ENCODE results near the gene SMYD3. TPM values are rescaled to one million over a fixed set of nuclear protein-coding genes. Genes with fewer than 3 reads are reported as not detected.
A peak's percentile ranks its signal among the peaks of the same experiment; 100 is the strongest.

SMYD3 gene
- total and polyA plus RNA-seq, 2 of the 4 experiments (the other 2 are of a cell fraction) = 26.5 to 37.6 TPM

GRCh38 chr1:246067432-246068216, 439.5 kb downstream of the SMYD3 start:
- Histone ChIP-seq H3K9me1 (ENCODE audit: insufficient read depth, low read length) (peaks cover 4% of the 10 kb centered on the region), H2BK5ac (ENCODE audit: low read depth, low read length, poor library complexity, severe bottlenecking) (no peak overlapping the region), H2BK20ac (ENCODE audit: low read depth, low read length) (no peak overlapping the region), H3K79me1 (ENCODE audit: low read depth in 1 of 2, low read length in 2 of 2) (peaks cover 0 to 7% of the 10 kb centered on the region in 2 experiments; a peak in 1 of 4 replicates), H3K36me3 (ENCODE audit: control insufficient read depth, insufficient read depth, low read length) (no peaks in the 10 kb centered on the region), H4K5ac (ENCODE audit: low read depth, low read length) (no peak overlapping the region), H4K91ac (ENCODE audit: insufficient read depth, low read depth, low read length) (no peak overlapping the region), H2AK9ac (replicated peaks; ENCODE audit: low read depth, low read length, poor library complexity) (no peak overlapping the region), H3K4ac (ENCODE audit: low read depth, low read length) (peak overlapping the region; percentile 8; the same call in 1 of the 2 replicates), H3K18ac (ENCODE audit: low read depth, low read length) (no peak overlapping the region), H3K9ac (ENCODE audit: low read depth, low read length) (no peak overlapping the region), H3K27ac (ENCODE audit: insufficient read depth, low read length) (no peak overlapping the region), H4K20me1 (ENCODE audit: insufficient read depth, low read length) (no peaks in the 10 kb centered on the region), H3K23ac (ENCODE audit: low read depth, low read length) (no peak overlapping the region), H3K56ac (ENCODE audit: extremely low read depth, insufficient read depth, low read length) (no peak overlapping the region), H3K4me2 (ENCODE audit: low read depth, low read length) (peak overlapping the region; percentile 79), H3K4me1 (ENCODE audit: control insufficient read depth, insufficient read depth, low read length) (peaks cover 9% of the 10 kb centered on the region), H4K8ac (ENCODE audit: low read depth in 2 of 2, low read length in 2 of 2) (no peak overlapping the region; a peak in 2 of 4 replicates), H2AFZ (replicated peaks; ENCODE audit: low read length, poor library complexity) (peak overlapping the region; percentile 34), H3K14ac (replicated peaks; ENCODE audit: low read depth, low read length) (peak overlapping the region; percentile 23; the same call in 1 of the 2 replicates), H2BK120ac (ENCODE audit: low read depth, low read length) (no peak overlapping the region), H2BK15ac (ENCODE audit: low read depth, low read length) (no peak overlapping the region), H2AK5ac (ENCODE audit: low read depth, low read length) (no peak overlapping the region; the same call in 1 of the 2 replicates), H3K4me3 (ENCODE audit: insufficient read depth, low read depth, low read length) (no peak overlapping the region), H3K27me3 (ENCODE audit: control insufficient read depth, insufficient read depth, low read length) (no peaks in the 10 kb centered on the region), H3K9me3 (ENCODE audit: control insufficient read depth, insufficient read depth, low read length) (no peaks in the 10 kb centered on the region)
- ATAC-seq (ENCODE audit: low read depth) (peak; percentile 56; the same call in 1 of the 2 replicates), DNase-seq (peak; percentile 54)
- in situ Hi-C loops (cut with MboI; ENCODE audit: low sequenced_read_pairs) = no loop called here
- no TSS peak for BruUV-seq (replicated peaks)
- CTCF ChIA-PET = interaction anchor here (0.6 kb wide), 1 partner anchor 954 kb away, joined by 3 read pairs; no protein-coding TSS in a partner anchor
- intact Hi-C loops (cut with micrococcal nuclease) = no loop called here
- no peak for TF ChIP-seq MAFK (IDR thresholded peaks at IDR 0.05; ENCODE audit: low read depth, low read length)
- dilution Hi-C loops (cut with HindIII; ENCODE audit: low sequenced_read_pairs, unreplicated experiment) = no loop called here
- POLR2A ChIA-PET (ENCODE audit: unreplicated experiment) = no interaction called here
- WGBS, 2 experiments (ENCODE audit: extremely low coverage in 2 of 2, insufficient read length in 1 of 2) = 80% methylated on average over 3 of the region's 18 CpGs; no CpG with 5 or more reads in 1 of the 2 experiments
